GM12874 (cell line): Measurements from ENCODE around the gene RBM20.

Experiments used
- TF ChIP-seq, protein P1 (sequence below): IDR thresholded peaks from 2 replicates; pipeline ENCODE4 v1.5.1; 2011; ENCODE audit warnings: low read depth, mild to moderate bottlenecking, control low read depth, low read length, moderate library complexity; ENCODE audit not compliant: insufficient read depth

Gene RBM20

DNA sequence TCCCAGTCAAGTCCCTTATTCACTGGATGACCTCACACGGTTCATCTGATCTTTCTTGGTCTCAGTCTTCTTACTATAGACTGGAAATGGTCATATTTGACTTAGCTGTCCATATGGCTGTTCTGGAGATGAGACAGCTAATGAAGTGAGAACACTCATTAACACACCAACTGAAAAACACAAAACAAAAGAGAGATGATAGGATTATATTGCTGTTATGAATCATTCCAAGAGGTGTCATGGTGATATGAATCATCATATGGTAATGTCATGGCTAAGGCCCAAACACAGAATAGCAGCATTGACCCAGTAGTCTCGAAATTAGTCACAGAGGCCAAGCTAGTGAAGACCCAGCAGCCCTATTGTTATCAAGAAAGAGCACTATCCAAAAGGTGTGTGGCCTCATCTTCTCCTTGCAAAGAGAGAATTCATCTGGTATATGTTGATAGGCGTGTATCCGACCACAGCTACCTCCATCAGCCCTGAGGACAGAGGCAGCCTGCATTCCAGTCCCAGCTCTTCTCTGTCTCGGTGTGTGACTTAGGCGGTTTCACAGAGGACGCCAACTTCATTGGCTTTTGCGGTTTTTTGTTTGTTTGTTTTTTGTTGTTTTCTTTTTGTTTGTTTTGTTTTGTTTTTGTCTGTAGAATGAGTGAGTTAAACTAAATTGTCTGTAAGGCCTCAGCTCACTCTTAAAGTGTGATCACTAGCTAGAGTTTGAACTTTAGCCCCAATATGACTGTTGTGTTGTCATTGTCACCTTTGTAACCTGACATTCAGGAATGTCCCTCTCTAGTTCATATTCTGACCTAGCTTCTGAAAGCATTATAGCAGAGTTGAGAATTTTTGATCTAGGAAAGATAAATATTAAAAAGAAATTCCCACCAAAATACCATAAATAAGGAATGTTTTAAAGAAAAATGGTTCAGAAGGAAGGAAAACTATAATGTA is 130.2 kb downstream of the RBM20 start:
- TF ChIP-seq, protein P1, sequence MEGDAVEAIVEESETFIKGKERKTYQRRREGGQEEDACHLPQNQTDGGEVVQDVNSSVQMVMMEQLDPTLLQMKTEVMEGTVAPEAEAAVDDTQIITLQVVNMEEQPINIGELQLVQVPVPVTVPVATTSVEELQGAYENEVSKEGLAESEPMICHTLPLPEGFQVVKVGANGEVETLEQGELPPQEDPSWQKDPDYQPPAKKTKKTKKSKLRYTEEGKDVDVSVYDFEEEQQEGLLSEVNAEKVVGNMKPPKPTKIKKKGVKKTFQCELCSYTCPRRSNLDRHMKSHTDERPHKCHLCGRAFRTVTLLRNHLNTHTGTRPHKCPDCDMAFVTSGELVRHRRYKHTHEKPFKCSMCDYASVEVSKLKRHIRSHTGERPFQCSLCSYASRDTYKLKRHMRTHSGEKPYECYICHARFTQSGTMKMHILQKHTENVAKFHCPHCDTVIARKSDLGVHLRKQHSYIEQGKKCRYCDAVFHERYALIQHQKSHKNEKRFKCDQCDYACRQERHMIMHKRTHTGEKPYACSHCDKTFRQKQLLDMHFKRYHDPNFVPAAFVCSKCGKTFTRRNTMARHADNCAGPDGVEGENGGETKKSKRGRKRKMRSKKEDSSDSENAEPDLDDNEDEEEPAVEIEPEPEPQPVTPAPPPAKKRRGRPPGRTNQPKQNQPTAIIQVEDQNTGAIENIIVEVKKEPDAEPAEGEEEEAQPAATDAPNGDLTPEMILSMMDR: no peak

DNA sequence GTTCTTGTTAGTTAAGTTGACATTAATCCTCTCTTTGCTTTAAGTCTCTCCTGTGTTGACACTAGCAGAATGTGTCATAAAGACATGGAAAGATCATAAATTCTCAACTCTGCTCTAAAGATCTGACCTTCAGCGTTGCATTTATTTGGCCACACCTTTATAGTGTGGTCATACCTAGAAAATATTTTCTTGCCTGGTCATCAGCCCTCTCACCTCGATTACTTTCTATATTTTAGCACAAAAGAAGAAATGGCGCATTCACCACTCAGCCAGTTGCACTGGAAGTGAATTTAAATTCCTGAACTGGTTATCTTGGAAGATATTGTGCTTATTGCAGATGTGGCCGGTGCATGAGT is 130.9 kb downstream of the RBM20 start:
- TF ChIP-seq, protein P1: no peak

DNA sequence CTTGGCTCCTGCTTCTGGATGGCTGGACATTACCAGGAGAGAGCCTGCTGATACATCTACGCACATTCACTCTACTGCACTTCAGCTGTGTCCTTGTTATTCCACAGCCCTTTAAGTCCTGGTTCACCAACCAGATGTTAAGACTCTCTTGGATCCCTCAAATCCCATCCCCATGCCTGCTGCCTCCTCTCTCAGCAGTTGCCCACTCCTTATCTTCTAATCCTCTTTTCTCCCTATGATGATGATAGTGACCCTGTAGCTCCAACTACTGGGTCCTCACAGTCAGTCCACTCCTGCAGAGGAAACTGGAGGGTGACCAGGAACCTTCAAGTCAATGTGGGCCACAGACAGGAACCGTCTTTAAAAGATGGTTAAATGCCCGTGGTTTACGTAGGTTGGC is 131.3 kb downstream of the RBM20 start:
- TF ChIP-seq, protein P1: no peak

DNA sequence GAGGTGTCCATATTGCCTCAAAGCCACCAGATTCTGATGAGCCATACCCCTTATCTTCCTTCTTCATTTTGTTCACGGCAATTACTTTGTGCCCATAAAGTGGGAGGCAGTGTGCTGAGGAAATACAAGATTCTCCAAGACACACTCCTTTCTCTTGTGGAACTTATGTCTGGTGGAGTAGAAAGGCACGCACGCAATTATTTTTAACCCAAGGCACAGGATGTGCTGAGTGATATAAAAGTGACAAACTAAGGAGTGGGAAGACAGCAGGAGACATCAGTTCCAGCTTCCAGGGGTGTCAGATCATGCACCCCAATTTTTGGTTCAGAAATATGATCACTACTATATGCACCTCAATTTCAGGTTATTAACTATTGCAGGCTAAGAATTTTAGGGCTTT is 132.9 kb downstream of the RBM20 start:
- TF ChIP-seq, protein P1: no peak

DNA sequence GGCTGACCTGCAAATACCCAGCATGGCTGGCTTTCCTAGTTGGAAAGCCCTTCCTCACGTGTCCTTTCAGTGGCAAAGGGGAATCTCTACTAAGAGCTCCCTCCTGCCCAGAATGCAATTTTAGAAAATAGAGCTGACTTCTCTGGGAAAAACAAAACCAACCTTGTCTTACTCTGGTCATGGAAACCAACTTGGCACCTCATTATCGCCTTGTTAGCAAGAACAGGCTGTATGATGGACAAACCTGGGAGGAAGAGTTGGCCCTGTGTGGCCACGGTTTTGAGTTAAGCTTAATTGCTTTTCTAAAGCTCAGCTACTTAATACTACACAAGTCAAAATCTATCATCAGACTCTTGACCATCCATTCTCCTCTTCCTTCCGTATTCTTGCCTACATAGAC is 133.5 kb downstream of the RBM20 start:
- TF ChIP-seq, protein P1: no peak

DNA sequence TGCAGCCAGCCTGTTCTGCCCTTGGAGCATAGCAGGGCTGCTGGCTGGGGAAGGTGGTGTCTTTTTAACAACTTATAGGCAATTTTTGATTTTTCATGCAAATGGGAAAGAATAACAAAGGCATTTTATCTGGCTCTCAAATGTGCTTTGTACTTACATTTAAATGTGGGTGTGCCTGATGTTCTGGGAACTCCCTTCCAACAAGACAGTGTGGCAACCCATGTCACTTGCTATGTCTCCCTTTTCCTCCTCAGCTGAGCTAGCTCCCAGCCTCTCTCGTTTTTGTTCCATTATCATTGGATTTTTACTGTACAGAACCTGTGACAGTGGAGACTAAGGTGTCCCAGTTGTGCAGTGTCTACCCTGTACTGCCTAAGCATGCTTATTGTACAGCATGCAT is 134.1 kb downstream of the RBM20 start:
- TF ChIP-seq, protein P1: no peak

DNA sequence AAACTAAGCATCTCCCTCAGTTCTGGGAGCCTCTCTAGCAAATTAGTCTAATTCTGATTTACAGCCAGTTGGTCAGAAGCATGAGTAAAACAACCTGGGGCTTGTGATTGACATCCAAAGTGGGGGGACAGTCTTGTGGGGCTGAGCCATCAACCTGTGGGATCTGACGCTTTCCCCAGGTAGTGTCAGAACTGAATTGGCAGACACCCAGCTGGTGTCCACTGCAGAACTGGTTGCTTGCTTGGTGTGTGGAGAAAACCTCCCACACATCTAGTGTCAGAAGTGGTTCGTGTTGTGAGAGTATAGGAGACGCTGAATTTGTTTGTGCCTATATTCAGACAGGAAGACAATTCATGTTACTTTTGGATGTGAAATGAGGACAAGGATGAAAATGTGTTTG is 135.4 kb downstream of the RBM20 start:
- TF ChIP-seq, protein P1: no peak
